ENCODE data around the gene CTTNBP2NL. TPM values are rescaled to one million over a fixed set of nuclear protein-coding genes. Genes with fewer than 3 reads are reported as not detected.
"Not testable (repeated sequence)": the region's sequence is repeated elsewhere in the genome, so short reads cannot be mapped to it uniquely, and the experiment has no call there.

Gene CTTNBP2NL
- total RNA-seq, 3 donors from 2014 or later: 0.81 to 1.2 (median 1.1) TPM

GRCh38 chr1:112429749-112430148, 33.7 kb downstream of the CTTNBP2NL start:
- DNase-seq (no peak), ATAC-seq (no peak)
- H3K36me3 Mint-ChIP-seq (ENCODE audit: insufficient read depth): no peaks in the 10 kb centered on the region
- no peaks in the 10 kb centered on the region for H3K4me1 Mint-ChIP-seq (ENCODE audit: low read depth)
- H3K4me3 Mint-ChIP-seq: no peak overlapping the region
- H3K9me3 Mint-ChIP-seq: no peaks in the 10 kb centered on the region
- peaks cover 6% of the 10 kb centered on the region for H3K27me3 Mint-ChIP-seq (ENCODE audit: low read depth)

GRCh38 chr1:112431038-112431437, 35.0 kb downstream of the CTTNBP2NL start:
- H3K36me3 Mint-ChIP-seq (ENCODE audit: insufficient read depth): no peaks in the 10 kb centered on the region
- H3K4me3 Mint-ChIP-seq: no peak overlapping the region
- H3K4me1 Mint-ChIP-seq (ENCODE audit: low read depth): no peaks in the 10 kb centered on the region
- peaks cover 6% of the 10 kb centered on the region for H3K27me3 Mint-ChIP-seq (ENCODE audit: low read depth)
- no peaks in the 10 kb centered on the region for H3K9me3 Mint-ChIP-seq
- ATAC-seq (no peak), DNase-seq (no peak)

- Mint-ChIP-seq H3K9me3 (no peaks in the 10 kb centered on the region), H3K27me3 (ENCODE audit: low read depth) (peaks cover 11% of the 10 kb centered on the region), H3K36me3 (ENCODE audit: insufficient read depth) (no peaks in the 10 kb centered on the region)
Observed at GRCh38 chr1:112435448-112435847, 39.4 kb downstream of the CTTNBP2NL start.

GRCh38 chr1:112436384-112437156, 40.6 kb downstream of the CTTNBP2NL start:
- H3K36me3 Mint-ChIP-seq (ENCODE audit: insufficient read depth): no peaks in the 10 kb centered on the region
- H3K4me3 Mint-ChIP-seq: no peak overlapping the region
- DNase-seq (no peak), ATAC-seq (no peak)
- H3K9me3 Mint-ChIP-seq: no peaks in the 10 kb centered on the region
- no peaks in the 10 kb centered on the region for H3K4me1 Mint-ChIP-seq (ENCODE audit: low read depth)
- H3K27me3 Mint-ChIP-seq (ENCODE audit: low read depth): peaks cover 8% of the 10 kb centered on the region

More at GRCh38 chr1:112435448-112435847, 39.4 kb downstream of the CTTNBP2NL start:
- ATAC-seq: no peak
- Mint-ChIP-seq H3K4me3 (no peak overlapping the region), H3K4me1 (ENCODE audit: low read depth) (no peaks in the 10 kb centered on the region)
- DNase-seq: no peak

- not testable (repeated sequence) for H3K4me3 Mint-ChIP-seq; H3K4me1 Mint-ChIP-seq (ENCODE audit: low read depth); H3K9me3 Mint-ChIP-seq; DNase-seq; H3K36me3 Mint-ChIP-seq (ENCODE audit: insufficient read depth); H3K27me3 Mint-ChIP-seq (ENCODE audit: low read depth); ATAC-seq
Observed at GRCh38 chr1:112438156-112438555, 42.1 kb downstream of the CTTNBP2NL start.

GRCh38 chr1:112439592-112439991, 43.6 kb downstream of the CTTNBP2NL start:
- ATAC-seq (no peak), DNase-seq (no peak)
- no peaks in the 10 kb centered on the region for H3K4me1 Mint-ChIP-seq (ENCODE audit: low read depth)
- H3K36me3 Mint-ChIP-seq (ENCODE audit: insufficient read depth): no peaks in the 10 kb centered on the region
- no peaks in the 10 kb centered on the region for H3K9me3 Mint-ChIP-seq
- no peak overlapping the region for H3K4me3 Mint-ChIP-seq
- H3K27me3 Mint-ChIP-seq (ENCODE audit: low read depth): peaks cover 5% of the 10 kb centered on the region

GRCh38 chr1:112440574-112440973, 44.6 kb downstream of the CTTNBP2NL start:
- no peak for DNase-seq
- Mint-ChIP-seq H3K9me3 (no peaks in the 10 kb centered on the region), H3K27me3 (ENCODE audit: low read depth) (peaks cover 5% of the 10 kb centered on the region), H3K4me1 (ENCODE audit: low read depth) (no peaks in the 10 kb centered on the region), H3K4me3 (no peak overlapping the region), H3K36me3 (ENCODE audit: insufficient read depth) (no peaks in the 10 kb centered on the region)
- no peak for ATAC-seq

- no peak for DNase-seq
- Mint-ChIP-seq H3K27me3 (ENCODE audit: low read depth) (no peaks in the 10 kb centered on the region), H3K4me3 (no peak overlapping the region), H3K4me1 (ENCODE audit: low read depth) (no peaks in the 10 kb centered on the region), H3K9me3 (no peaks in the 10 kb centered on the region), H3K36me3 (ENCODE audit: insufficient read depth) (no peaks in the 10 kb centered on the region)
- no peak for ATAC-seq
Observed at GRCh38 chr1:112444269-112444668, 48.3 kb downstream of the CTTNBP2NL start.

GRCh38 chr1:112445596-112445995, 49.6 kb downstream of the CTTNBP2NL start:
- DNase-seq (no peak), ATAC-seq (no peak)
- Mint-ChIP-seq H3K9me3 (no peaks in the 10 kb centered on the region), H3K27me3 (ENCODE audit: low read depth) (no peaks in the 10 kb centered on the region), H3K4me3 (no peak overlapping the region), H3K4me1 (ENCODE audit: low read depth) (no peaks in the 10 kb centered on the region), H3K36me3 (ENCODE audit: insufficient read depth) (no peaks in the 10 kb centered on the region)

GRCh38 chr1:112446411-112446810, 50.4 kb downstream of the CTTNBP2NL start:
- no peaks in the 10 kb centered on the region for H3K36me3 Mint-ChIP-seq (ENCODE audit: insufficient read depth)
- no peaks in the 10 kb centered on the region for H3K9me3 Mint-ChIP-seq
- no peaks in the 10 kb centered on the region for H3K27me3 Mint-ChIP-seq (ENCODE audit: low read depth)
- no peak overlapping the region for H3K4me3 Mint-ChIP-seq
- DNase-seq (no peak), ATAC-seq (no peak)
- H3K4me1 Mint-ChIP-seq (ENCODE audit: low read depth): no peaks in the 10 kb centered on the region

GRCh38 chr1:112448904-112449629, 53.1 kb downstream of the CTTNBP2NL start:
- Mint-ChIP-seq H3K27me3 (ENCODE audit: low read depth) (no peaks in the 10 kb centered on the region), H3K4me3 (no peak overlapping the region), H3K36me3 (ENCODE audit: insufficient read depth) (no peaks in the 10 kb centered on the region), H3K9me3 (no peaks in the 10 kb centered on the region), H3K4me1 (ENCODE audit: low read depth) (no peaks in the 10 kb centered on the region)
- DNase-seq: no peak
- no peak for ATAC-seq

GRCh38 chr1:112449630-112449983, 53.6 kb downstream of the CTTNBP2NL start:
- Mint-ChIP-seq H3K27me3 (ENCODE audit: low read depth) (peaks cover 1% of the 10 kb centered on the region), H3K4me1 (ENCODE audit: low read depth) (no peaks in the 10 kb centered on the region), H3K36me3 (ENCODE audit: insufficient read depth) (no peaks in the 10 kb centered on the region), H3K9me3 (no peaks in the 10 kb centered on the region), H3K4me3 (no peak overlapping the region)
- DNase-seq: no peak
- no peak for ATAC-seq

- H3K27me3 Mint-ChIP-seq (ENCODE audit: low read depth): peaks cover 1% of the 10 kb centered on the region
- H3K36me3 Mint-ChIP-seq (ENCODE audit: insufficient read depth): no peaks in the 10 kb centered on the region
Observed at GRCh38 chr1:112450773-112451172, 54.8 kb downstream of the CTTNBP2NL start.

GRCh38 chr1:112451301-112451700, 55.3 kb downstream of the CTTNBP2NL start:
- not testable (repeated sequence) for H3K27me3 Mint-ChIP-seq (ENCODE audit: low read depth); H3K4me1 Mint-ChIP-seq (ENCODE audit: low read depth); H3K9me3 Mint-ChIP-seq; DNase-seq; ATAC-seq; H3K36me3 Mint-ChIP-seq (ENCODE audit: insufficient read depth); H3K4me3 Mint-ChIP-seq

More at GRCh38 chr1:112450773-112451172, 54.8 kb downstream of the CTTNBP2NL start:
- H3K4me3 Mint-ChIP-seq: no peak overlapping the region
- H3K4me1 Mint-ChIP-seq (ENCODE audit: low read depth): no peaks in the 10 kb centered on the region
- H3K9me3 Mint-ChIP-seq: no peaks in the 10 kb centered on the region
- DNase-seq (no peak), ATAC-seq (no peak)

- H3K36me3 Mint-ChIP-seq (ENCODE audit: insufficient read depth): no peaks in the 10 kb centered on the region
- no peak for ATAC-seq
- H3K27me3 Mint-ChIP-seq (ENCODE audit: low read depth): peaks cover 5% of the 10 kb centered on the region
- no peak for DNase-seq
- H3K4me1 Mint-ChIP-seq (ENCODE audit: low read depth): no peaks in the 10 kb centered on the region
- H3K9me3 Mint-ChIP-seq: no peaks in the 10 kb centered on the region
- no peak overlapping the region for H3K4me3 Mint-ChIP-seq
Observed at GRCh38 chr1:112453876-112454275, 57.9 kb downstream of the CTTNBP2NL start.
